SK-N-SH (cell line): Measurements from ENCODE around the gene ZBTB4. TPM values are rescaled to one million over a fixed set of nuclear protein-coding genes. Genes with fewer than 3 reads are reported as not detected.

Experiments
- CTCF ChIA-PET: fragments of 300-600, 350-600 bp; formaldehyde crosslinking; extraction: SDS; loops from one replicate; lab custom pipeline; 2021; lab: Yijun Ruan, JAX
- POLR2A ChIA-PET: fragments of 350-600 bp; sonication (Branson Sonifier 250); formaldehyde crosslinking; extraction: SDS; loops from one replicate; lab custom pipeline; 2020; ENCODE audit warnings: antibody characterized with exemption, inconsistent platforms; lab: Yijun Ruan, JAX
- DNase-seq: peaks from one replicate; pipeline ENCODE4 v3.0.0; 2012
- H2AFZ ChIP-seq: fragments of 200-600 bp; sonication (generic); 2 replicates; pipeline ENCODE4 v1.8.1; 2016; ENCODE audit warnings: antibody characterized with exemption, mild to moderate bottlenecking, low read depth
- H3F3A ChIP-seq: fragments of 200-600 bp; sonication (generic); replicated peaks from 2 replicates; pipeline ENCODE3; 2016; ENCODE audit warnings: antibody characterized with exemption, mild to moderate bottlenecking; ENCODE audit not compliant: insufficient read depth
- H3K27ac ChIP-seq, 2 experiments: fragments of 200-500 bp in 1 of 2; fragments of 200-600 bp in 1 of 2; sonication (Bioruptor generic) in 1 of 2; sonication (generic), shearing (Covaris generic) in 1 of 2; 2 replicates each; pipeline versions ENCODE4 v1.5.1 to v1.6.1; 2014 to 2016; ENCODE audit warnings: low read depth in 2 of 2, inconsistent platforms in 1 of 2, low read length in 1 of 2, mild to moderate bottlenecking in 1 of 2, mixed read lengths in 1 of 2
- H3K27me3 ChIP-seq: fragments of 200-600 bp; sonication (generic), shearing (Covaris generic); 2 replicates; pipeline ENCODE4 v1.6.1; 2016; ENCODE audit warnings: mixed run types; ENCODE audit not compliant: insufficient read depth
- H3K36me3 ChIP-seq, 2 experiments: fragments of 200-500 bp in 1 of 2; fragments of 200-600 bp in 1 of 2; sonication (Bioruptor generic) in 1 of 2; sonication (generic) in 1 of 2; replicated peaks in 1 of 2; 2 replicates each; pipeline versions ENCODE3 to v1.5.1; 2014 to 2016; ENCODE audit warnings: low read length in 1 of 2, mild to moderate bottlenecking in 1 of 2; ENCODE audit not compliant: insufficient read depth in 2 of 2, control insufficient read depth in 1 of 2
- H3K4me1 ChIP-seq, 2 experiments: fragments of 200-500 bp in 1 of 2; fragments of 200-600 bp in 1 of 2; sonication (Bioruptor generic) in 1 of 2; sonication (generic), shearing (Covaris generic) in 1 of 2; 2 replicates each; pipeline versions ENCODE4 v1.5.1 to v1.6.1; 2014 to 2016; ENCODE audit warnings: low read depth in 1 of 2, low read length in 1 of 2, mixed run types in 1 of 2; ENCODE audit not compliant: insufficient read depth in 2 of 2, control insufficient read depth in 1 of 2
- H3K4me2 ChIP-seq: fragments of 200-600 bp; sonication (generic), shearing (Covaris generic); 2 replicates; pipeline ENCODE4 v1.6.1; 2017; ENCODE audit warnings: mixed run types
- H3K4me3 ChIP-seq, 2 experiments: fragments of 200-500 bp in 1 of 2; fragments of 200-600 bp in 1 of 2; sonication (Bioruptor generic) in 1 of 2; sonication (generic), shearing (Covaris generic) in 1 of 2; 2 replicates each; pipeline versions ENCODE4 v1.5.1 to v1.8.1; 2014 to 2016; ENCODE audit warnings: low read depth in 2 of 2, inconsistent platforms in 1 of 2, low read length in 1 of 2, mild to moderate bottlenecking in 1 of 2, mixed read lengths in 1 of 2, moderate library complexity in 1 of 2
- H3K79me2 ChIP-seq: fragments of 200-600 bp; sonication (generic); 2 replicates; pipeline ENCODE4 v1.8.1; 2017; ENCODE audit warnings: mild to moderate bottlenecking; ENCODE audit not compliant: insufficient read depth
- H3K9ac ChIP-seq: fragments of 200-600 bp; sonication (generic); 2 replicates; pipeline ENCODE4 v1.6.1; 2017; ENCODE audit warnings: mixed run types
- H3K9me2 ChIP-seq: fragments of 200-600 bp; sonication (generic); 2 replicates; pipeline ENCODE4 v1.6.1; 2017; ENCODE audit warnings: mixed run types
- H3K9me3 ChIP-seq: fragments of 200-600 bp; sonication (generic); 2 replicates; pipeline ENCODE4 v1.6.1; 2017; ENCODE audit warnings: mixed run types, mild to moderate bottlenecking, moderate library complexity
- H4K20me1 ChIP-seq: fragments of 200-600 bp; sonication (generic); 2 replicates; pipeline ENCODE4 v1.6.1; 2017; ENCODE audit warnings: mild to moderate bottlenecking, mixed run types; ENCODE audit not compliant: insufficient read depth
- MXI1 ChIP-seq: IDR thresholded peaks from 2 replicates; pipeline ENCODE4 v1.6.1; 2012; ENCODE audit warnings: mild to moderate bottlenecking, low read depth, low read length, improper control_type of control experiment
- NFIC ChIP-seq: IDR thresholded peaks from 2 replicates; pipeline ENCODE4 v1.4.0; 2012; ENCODE audit warnings: borderline replicate concordance
- RAD21 ChIP-seq: IDR thresholded peaks from 2 replicates; pipeline ENCODE4 v1.6.1; 2012; ENCODE audit warnings: mild to moderate bottlenecking, low read length
- RFX5 ChIP-seq: IDR thresholded peaks from 2 replicates; pipeline ENCODE4 v1.6.1; 2012; ENCODE audit warnings: mild to moderate bottlenecking, improper control_type of control experiment, low read length
- RXRA ChIP-seq: IDR thresholded peaks from 2 replicates; pipeline ENCODE4 v1.4.0; 2012; ENCODE audit warnings: low read depth, mild to moderate bottlenecking, borderline replicate concordance
- TAF1 ChIP-seq: IDR thresholded peaks from 2 replicates; pipeline ENCODE4 v1.6.1; 2012; ENCODE audit warnings: low read depth, mild to moderate bottlenecking, low read length, moderate library complexity, borderline replicate concordance
- TEAD4 ChIP-seq: IDR thresholded peaks from 2 replicates; pipeline ENCODE4 v1.4.0; 2012; ENCODE audit warnings: mild to moderate bottlenecking, borderline replicate concordance; ENCODE audit not compliant: insufficient read depth
- YY1 ChIP-seq: IDR thresholded peaks from 2 replicates; pipeline ENCODE4 v1.4.0; 2012; ENCODE audit warnings: low read depth, mild to moderate bottlenecking
- WGBS: methylation state at CpG from one replicate; pipeline ENCODE4 v1.1.6; 2017; ENCODE audit warnings: low lambda C conversion rate; 5-methylcytosine and 5-hydroxymethylcytosine counted together
- polyA plus RNA-seq, 3 experiments: library from polyadenylated mRNA; depleted of rRNA; stranded (reverse); fragments of >200 nt; gene quantifications; 2 replicates each; pipeline ENCODE4 v1.2.3, GENCODE V29; 2012
- TF ChIP-seq, protein P1 (sequence below): fragments of 150-350 bp; IDR thresholded peaks from 2 replicates; pipeline ENCODE4 v1.6.1; 2017; ENCODE audit warnings: antibody characterized with exemption, low read length, low read depth, borderline replicate concordance
- TF ChIP-seq, protein P2 (sequence below): fragments of 200-600 bp; sonication (generic); IDR thresholded peaks from 2 replicates; pipeline ENCODE4 v1.6.1; 2017; ENCODE audit warnings: antibody characterized with exemption, mild to moderate bottlenecking, moderate library complexity

The ZBTB4 gene
- polyA plus RNA-seq, 1 of the 3 experiments (the other 2 are of a cell fraction) = 12.8 TPM

DNA sequence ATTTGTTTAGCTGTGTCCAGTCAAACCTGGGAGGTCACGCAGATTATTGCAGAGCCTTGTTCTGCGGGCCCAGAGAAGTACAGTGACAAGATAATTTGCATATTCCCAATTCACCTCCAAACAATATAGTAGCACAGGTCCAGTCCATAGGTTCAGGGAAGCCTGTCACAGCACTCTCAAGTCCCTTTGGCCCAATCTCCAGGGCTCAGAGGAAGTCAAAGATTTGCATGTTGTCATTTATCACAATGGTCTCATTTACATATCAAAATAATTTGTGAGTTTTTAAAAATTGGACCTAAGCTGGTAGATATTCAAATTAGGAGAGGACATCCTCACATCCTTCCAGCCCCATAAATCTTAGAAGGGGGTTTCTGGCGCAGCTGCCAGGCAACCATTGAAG lies 11.9 kb downstream of the ZBTB4 start:
- H3K4me3 ChIP-seq = no peak overlapping the region
- ChIA-PET POLR2A (no interaction called here), CTCF (interaction anchor here (1.1 to 1.4 kb wide), 3 partner anchors 22 to 112 kb away, joined by 3 to 4 read pairs (median 3); no protein-coding TSS in a partner anchor)
- no peak overlapping the region for H2AFZ ChIP-seq
- WGBS = 100% methylated on average over 3 of the region's 3 CpGs
- H4K20me1 ChIP-seq = peaks cover 18% of the 10 kb centered on the region; the same call in 1 of the 2 replicates
- no peak overlapping the region for H3K27ac ChIP-seq
- no peak overlapping the region for H3K4me2 ChIP-seq
- no peaks in the 10 kb centered on the region for H3K9me2 ChIP-seq
- H3K9me3 ChIP-seq = no peaks in the 10 kb centered on the region
- peaks cover 4 to 12% of the 10 kb centered on the region in 2 experiments; a peak in 1 of 4 replicates for H3K4me1 ChIP-seq
- no peaks in the 10 kb centered on the region for H3K27me3 ChIP-seq
- TF ChIP-seq MXI1 (no peak), TEAD4 (no peak), RAD21 (no peak), RFX5 (no peak)
- TF ChIP-seq, protein P1, sequence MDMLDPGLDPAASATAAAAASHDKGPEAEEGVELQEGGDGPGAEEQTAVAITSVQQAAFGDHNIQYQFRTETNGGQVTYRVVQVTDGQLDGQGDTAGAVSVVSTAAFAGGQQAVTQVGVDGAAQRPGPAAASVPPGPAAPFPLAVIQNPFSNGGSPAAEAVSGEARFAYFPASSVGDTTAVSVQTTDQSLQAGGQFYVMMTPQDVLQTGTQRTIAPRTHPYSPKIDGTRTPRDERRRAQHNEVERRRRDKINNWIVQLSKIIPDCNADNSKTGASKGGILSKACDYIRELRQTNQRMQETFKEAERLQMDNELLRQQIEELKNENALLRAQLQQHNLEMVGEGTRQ = no peak
- TF ChIP-seq, protein P2, sequence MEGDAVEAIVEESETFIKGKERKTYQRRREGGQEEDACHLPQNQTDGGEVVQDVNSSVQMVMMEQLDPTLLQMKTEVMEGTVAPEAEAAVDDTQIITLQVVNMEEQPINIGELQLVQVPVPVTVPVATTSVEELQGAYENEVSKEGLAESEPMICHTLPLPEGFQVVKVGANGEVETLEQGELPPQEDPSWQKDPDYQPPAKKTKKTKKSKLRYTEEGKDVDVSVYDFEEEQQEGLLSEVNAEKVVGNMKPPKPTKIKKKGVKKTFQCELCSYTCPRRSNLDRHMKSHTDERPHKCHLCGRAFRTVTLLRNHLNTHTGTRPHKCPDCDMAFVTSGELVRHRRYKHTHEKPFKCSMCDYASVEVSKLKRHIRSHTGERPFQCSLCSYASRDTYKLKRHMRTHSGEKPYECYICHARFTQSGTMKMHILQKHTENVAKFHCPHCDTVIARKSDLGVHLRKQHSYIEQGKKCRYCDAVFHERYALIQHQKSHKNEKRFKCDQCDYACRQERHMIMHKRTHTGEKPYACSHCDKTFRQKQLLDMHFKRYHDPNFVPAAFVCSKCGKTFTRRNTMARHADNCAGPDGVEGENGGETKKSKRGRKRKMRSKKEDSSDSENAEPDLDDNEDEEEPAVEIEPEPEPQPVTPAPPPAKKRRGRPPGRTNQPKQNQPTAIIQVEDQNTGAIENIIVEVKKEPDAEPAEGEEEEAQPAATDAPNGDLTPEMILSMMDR = no peak
- no peak overlapping the region for H3K9ac ChIP-seq
- peaks cover 64% of the 10 kb centered on the region for H3K79me2 ChIP-seq
- peaks cover 7% of the 10 kb centered on the region for H3F3A ChIP-seq
- no peak for DNase-seq
- H3K36me3 ChIP-seq = peaks cover 4 to 21% of the 10 kb centered on the region in 2 experiments

DNA sequence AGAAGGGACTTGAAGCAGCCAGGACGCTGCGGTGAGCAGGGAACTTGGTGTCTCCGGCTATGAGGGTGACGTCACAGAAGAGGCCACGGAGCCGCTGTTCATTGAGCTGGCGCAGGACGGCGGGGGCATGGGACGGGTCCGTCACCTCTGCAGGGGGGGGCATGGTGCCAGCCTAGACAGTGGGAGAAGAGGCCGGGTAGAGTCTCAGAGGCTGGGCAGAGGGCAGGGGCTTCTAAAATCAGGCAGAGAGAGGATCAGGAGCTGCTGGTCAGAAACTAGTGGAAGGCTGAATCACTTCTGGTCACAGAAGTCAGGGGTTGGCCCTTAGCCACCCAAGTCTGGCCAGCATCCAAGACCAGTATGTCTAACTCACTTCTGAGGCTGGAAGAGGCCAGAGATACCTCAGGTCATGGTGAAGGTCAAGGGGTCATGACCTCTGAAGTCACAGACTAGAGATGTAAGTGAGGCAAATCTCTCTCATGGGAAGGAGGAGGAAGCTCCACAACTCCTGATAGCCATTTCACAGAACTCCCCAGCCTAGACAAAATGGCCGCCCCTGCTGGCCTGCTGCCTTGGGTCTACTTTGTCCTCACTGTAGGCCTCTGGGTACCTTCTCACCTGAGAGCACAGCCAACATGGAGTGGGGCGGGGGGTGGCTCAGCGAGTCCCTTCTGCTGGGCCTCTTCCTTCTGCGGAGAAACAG lies 12.6 kb downstream of the ZBTB4 start:
- Histone ChIP-seq H3K4me2 (no peak overlapping the region; the same call in 1 of the 2 replicates), H3K4me3 (no peak overlapping the region), H3K27me3 (no peaks in the 10 kb centered on the region), H3K9me3 (no peaks in the 10 kb centered on the region), H3K9ac (no peak overlapping the region), H3F3A (peaks cover 7% of the 10 kb centered on the region), H3K9me2 (no peaks in the 10 kb centered on the region), H3K4me1 (peaks cover 4 to 12% of the 10 kb centered on the region in 2 experiments; a peak in 1 of 4 replicates), H4K20me1 (peaks cover 11% of the 10 kb centered on the region; the same call in 1 of the 2 replicates), H3K36me3 (peaks cover 4 to 26% of the 10 kb centered on the region in 2 experiments), H2AFZ (no peak overlapping the region), H3K79me2 (peaks cover 57% of the 10 kb centered on the region), H3K27ac (0 out of 4 replicates have a peak overlapping the region, but pooled peaks of 1 of the 2 experiments have one; percentile 22)
- WGBS = 89% methylated on average over 15 of the region's 16 CpGs
- peak; percentile 78; the same call in 1 of the 2 replicates for TF ChIP-seq YY1
- no peak for TF ChIP-seq TEAD4
- peak; percentile 81; the same call in 1 of the 2 replicates for TF ChIP-seq RXRA
- no peak for TF ChIP-seq TAF1
- peak; percentile 73 for TF ChIP-seq NFIC
- POLR2A ChIA-PET = no interaction called here
- no peak for DNase-seq
- CTCF ChIA-PET = interaction anchor here (1.1 to 1.4 kb wide), 3 partner anchors 21 to 111 kb away, joined by 3 to 4 read pairs (median 3); no protein-coding TSS in a partner anchor
